ENCODE results near the gene HEATR5A.

DNA sequence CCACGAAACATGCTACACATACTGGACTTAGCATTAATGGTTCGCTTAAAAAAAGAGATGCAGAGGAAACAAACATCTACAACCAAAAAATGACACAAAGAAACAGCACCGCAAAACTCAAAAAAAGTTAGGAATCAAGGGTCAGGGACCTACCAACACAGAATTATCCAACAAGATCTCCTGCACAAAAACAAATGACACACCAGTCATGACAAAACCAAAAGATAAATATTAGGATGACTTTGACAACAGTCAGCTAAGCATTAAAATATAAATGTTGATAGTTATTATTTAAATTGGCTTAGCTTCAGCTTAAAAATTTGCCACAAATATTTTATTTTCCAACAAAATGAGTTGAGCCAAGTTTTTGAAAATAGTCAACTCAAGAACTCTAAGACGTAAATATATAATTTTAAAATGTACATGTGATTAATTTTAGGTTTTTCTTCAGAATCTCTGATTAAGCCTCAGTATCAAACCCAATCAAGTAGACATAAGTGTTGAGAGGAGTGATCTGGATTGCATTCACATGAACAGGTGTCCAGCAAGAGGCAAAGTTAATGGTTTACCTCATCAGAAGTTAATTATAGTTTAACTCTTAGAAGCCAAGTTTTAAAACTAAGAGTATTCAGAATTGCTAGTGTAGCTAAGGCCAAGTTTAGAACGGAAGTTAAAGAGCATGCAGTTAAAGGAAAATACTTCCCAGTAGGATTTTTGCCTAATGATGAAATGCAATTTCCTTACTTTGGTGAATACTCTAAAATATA lies 79.9 kb downstream of the HEATR5A start:
- TF ChIP-seq, protein P1, sequence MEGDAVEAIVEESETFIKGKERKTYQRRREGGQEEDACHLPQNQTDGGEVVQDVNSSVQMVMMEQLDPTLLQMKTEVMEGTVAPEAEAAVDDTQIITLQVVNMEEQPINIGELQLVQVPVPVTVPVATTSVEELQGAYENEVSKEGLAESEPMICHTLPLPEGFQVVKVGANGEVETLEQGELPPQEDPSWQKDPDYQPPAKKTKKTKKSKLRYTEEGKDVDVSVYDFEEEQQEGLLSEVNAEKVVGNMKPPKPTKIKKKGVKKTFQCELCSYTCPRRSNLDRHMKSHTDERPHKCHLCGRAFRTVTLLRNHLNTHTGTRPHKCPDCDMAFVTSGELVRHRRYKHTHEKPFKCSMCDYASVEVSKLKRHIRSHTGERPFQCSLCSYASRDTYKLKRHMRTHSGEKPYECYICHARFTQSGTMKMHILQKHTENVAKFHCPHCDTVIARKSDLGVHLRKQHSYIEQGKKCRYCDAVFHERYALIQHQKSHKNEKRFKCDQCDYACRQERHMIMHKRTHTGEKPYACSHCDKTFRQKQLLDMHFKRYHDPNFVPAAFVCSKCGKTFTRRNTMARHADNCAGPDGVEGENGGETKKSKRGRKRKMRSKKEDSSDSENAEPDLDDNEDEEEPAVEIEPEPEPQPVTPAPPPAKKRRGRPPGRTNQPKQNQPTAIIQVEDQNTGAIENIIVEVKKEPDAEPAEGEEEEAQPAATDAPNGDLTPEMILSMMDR (IDR thresholded peaks at IDR 0.05 in 8 of 11, conservative IDR thresholded peaks at IDR 0.05 in 3 of 11): no peak
- no peak for TF ChIP-seq POLR2AphosphoS5 (IDR thresholded peaks at IDR 0.05)
- no peak for TF ChIP-seq POLR2A (IDR thresholded peaks at IDR 0.05)
